ENCODE results near the gene GALNT3.

- TF ChIP-seq ELF1 (IDR thresholded peaks at IDR 0.05; ENCODE audit: borderline replicate concordance, low read depth) (no peak), CTCF (IDR thresholded peaks at IDR 0.05 in 2 of 3, conservative IDR thresholded peaks at IDR 0.05 in 1 of 3; ENCODE audit: borderline replicate concordance in 1 of 3, insufficient read depth in 1 of 3, low read depth in 2 of 3, low read length in 2 of 3) (no peak), POLR2AphosphoS5 (IDR thresholded peaks at IDR 0.05; ENCODE audit: low read depth, low read length) (no peak), POLR2A (IDR thresholded peaks at IDR 0.05; ENCODE audit: borderline replicate concordance, extremely low read depth, insufficient read depth, insufficient read length) (no peak), REST (IDR thresholded peaks at IDR 0.05; ENCODE audit: low read depth) (no peak), EZH2phosphoT487 (IDR thresholded peaks at IDR 0.05; ENCODE audit: borderline replicate concordance) (no peak), EZH2 (IDR thresholded peaks at IDR 0.05) (no peak), ZNF274 (IDR thresholded peaks at IDR 0.05; ENCODE audit: low read depth, low read length) (no peak), JUND (IDR thresholded peaks at IDR 0.05) (no peak), SIN3A (IDR thresholded peaks at IDR 0.05; ENCODE audit: low read depth) (no peak), EGR1 (IDR thresholded peaks at IDR 0.05; ENCODE audit: low read depth) (no peak), RAD21 (IDR thresholded peaks at IDR 0.05; ENCODE audit: low read depth) (no peak), CEBPB (IDR thresholded peaks at IDR 0.05; ENCODE audit: low read depth) (no peak)
- TF ChIP-seq, protein P1, sequence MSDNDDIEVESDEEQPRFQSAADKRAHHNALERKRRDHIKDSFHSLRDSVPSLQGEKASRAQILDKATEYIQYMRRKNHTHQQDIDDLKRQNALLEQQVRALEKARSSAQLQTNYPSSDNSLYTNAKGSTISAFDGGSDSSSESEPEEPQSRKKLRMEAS (IDR thresholded peaks at IDR 0.05), result no peak
Observed at GRCh38 chr2:165706960-165707487, 87.0 kb downstream of the GALNT3 start.
